EH (cell line): ENCODE data around the gene ARHGEF6.
"Not testable (repeated sequence)": the region's sequence is repeated elsewhere in the genome, so short reads cannot be mapped to it uniquely, and the experiment has no call there.

Experiments
- DNase-seq: peaks from one replicate; pipeline ENCODE4 v3.0.0-alpha.2; 2015; ENCODE audit warnings: low read depth

ARHGEF6 gene

DNA sequence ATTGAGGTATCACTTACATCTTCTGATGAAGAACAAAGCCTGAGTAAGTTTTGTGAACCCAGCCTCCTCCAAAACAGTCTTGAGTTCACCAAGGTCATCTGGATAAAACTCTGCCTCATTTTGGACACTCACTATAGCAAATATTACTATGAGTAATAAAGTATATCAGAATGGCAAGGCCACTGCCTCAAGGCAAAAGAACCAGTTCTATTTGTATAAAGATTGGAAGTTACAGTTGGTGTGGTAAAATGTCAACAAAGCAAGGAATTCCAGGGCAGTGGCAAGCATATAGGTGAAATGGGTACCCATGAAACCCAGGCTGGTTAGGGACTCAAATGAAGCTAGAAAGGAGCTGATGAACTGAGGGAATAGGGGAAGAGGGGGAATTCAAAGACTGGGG, 2.4 kb upstream of the ARHGEF6 start:
- DNase-seq, result no peak

DNA sequence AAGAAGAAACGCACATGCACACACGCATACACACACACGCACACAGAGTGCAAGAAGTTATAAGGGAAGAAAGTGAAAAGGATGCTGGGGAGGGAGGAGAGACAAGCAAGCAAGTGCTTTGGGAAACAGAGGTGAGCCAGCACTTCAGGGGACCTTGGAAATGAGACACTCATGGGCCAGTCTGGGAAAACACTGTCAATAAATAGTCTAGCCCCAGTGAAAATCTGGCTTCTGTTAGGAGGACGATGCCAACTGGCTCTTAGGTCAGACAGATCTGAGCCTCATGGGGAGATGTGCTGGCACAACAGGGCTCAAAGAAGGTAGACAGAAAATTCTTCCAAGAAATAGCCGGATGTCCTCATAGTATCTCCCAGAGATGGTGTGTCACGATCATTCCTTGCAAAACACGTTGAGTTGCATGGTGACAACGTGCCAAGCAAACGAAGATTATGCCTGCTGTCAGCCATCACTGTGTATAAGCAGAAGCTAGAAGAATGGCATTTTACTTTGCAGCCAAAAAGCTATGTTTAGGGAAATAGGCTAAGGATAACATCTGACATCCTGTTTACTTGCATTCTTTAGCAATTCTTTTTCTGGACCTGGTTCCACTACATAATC, 557 bp upstream of the ARHGEF6 start:
- DNase-seq, result peak; percentile 43

DNA sequence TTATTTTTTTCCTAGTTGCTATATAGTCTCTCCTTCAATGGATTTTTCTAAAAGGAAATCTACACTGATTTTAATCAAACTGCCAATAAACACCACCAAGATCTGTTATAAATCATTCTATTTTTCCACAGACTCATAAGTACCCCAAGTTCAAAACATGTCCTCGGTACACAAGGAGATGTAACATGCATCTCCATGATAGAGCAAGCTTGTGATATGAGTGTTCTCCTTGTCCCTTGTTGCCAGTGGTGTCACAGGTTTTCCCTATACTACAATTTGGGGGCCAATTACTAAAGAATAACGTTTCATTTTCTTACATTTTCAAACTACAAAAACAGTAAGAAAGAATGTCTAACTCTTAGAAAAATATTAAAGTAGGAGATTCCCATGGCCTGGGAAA, 491 bp downstream of the ARHGEF6 start:
- no peak for DNase-seq

DNA sequence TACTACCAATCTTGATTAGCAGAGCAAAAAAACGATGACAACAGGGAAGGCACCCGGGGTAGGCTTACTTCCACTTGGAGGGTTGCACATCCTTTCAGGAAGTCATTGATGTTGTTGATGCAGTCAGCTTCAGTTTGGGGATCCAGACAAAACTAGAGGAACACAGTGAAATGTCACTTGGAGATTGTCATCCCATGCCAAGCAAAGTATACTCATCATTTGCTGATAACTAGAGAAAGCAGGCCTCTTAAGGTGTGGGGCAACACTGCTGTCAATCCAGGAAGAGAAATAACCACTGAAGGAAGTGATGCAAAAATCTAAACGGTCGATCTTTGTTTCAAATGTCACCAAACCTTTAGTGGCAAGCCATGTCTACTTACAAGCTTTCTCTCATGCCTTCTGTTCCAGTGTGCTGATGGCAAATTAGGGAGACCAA, 1.4 kb downstream of the ARHGEF6 start:
- DNase-seq, result no peak

DNA sequence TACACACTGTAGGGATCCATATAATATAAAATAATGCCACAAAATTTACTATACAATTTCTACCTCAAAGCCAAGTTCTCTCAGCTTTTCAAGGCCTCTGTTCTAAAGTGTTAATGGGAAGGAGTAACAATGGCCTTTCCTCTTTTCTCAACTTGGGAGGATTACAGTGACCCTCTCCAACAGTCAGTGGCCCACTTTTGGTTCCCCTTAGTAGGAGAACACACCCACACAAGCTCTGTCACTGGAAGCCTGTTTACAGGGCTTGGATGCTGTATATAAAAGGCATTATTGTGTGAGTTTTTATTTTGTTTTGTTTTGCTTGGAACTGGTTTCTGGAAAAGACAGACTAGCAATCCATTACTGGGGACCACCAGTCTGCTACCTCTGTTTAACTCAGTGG, 1.8 kb downstream of the ARHGEF6 start:
- no peak for DNase-seq

DNA sequence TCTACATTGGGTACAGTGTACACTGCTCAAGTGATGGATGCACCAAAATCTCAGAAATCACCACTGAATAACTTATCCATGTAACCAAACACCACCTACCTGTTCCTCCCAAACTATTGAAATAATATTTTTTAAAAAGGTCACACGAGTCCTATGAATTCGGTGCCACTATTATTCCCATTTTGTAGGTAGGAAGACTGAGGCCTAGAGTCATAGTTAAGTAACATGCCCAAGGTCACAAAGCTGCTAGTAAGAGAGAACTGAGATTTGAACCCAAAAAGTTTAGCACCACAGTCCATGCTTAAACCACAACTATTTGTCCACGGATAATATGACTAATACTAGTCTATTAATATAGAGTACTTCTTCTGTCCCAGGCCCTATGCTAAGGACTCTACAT, 2.7 kb downstream of the ARHGEF6 start:
- no peak for DNase-seq

DNA sequence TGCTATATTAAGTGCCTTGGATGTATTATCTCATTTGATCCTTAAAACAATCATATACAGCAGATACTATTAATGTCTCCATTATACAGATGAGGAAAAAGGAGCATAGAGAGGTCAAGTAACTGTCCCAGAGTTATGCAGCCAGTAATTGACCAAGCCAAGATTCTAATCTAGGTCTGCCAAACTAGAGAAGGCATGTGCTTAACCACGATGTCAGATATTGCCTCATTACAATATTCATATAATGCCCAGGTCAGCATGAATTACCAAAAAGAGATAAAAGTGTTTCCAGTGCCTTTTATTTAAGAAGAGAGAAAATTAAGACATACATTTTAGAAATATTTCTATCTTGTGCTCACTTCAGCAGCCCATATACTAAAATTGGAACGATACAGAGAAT, 7.1 kb downstream of the ARHGEF6 start:
- DNase-seq, result no peak

DNA sequence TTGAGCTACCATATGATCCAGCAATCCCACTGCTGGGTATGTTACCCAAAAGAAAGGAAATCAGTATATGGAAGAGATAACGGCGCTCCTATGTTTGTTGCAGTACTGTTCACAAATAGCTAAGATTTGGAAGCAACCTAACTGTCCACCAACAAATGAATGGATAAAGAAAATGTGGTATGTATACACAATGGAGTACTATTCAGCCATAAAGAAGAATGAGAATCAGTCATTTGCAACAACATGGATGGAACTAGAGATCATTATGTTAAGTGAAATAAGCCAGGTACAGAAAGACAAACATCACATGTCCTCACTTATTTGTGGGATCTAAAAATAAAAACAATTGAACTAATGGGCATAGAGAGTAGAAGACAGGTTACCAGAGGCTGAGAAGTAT, 8.9 kb downstream of the ARHGEF6 start:
- DNase-seq, result not testable (repeated sequence)

DNA sequence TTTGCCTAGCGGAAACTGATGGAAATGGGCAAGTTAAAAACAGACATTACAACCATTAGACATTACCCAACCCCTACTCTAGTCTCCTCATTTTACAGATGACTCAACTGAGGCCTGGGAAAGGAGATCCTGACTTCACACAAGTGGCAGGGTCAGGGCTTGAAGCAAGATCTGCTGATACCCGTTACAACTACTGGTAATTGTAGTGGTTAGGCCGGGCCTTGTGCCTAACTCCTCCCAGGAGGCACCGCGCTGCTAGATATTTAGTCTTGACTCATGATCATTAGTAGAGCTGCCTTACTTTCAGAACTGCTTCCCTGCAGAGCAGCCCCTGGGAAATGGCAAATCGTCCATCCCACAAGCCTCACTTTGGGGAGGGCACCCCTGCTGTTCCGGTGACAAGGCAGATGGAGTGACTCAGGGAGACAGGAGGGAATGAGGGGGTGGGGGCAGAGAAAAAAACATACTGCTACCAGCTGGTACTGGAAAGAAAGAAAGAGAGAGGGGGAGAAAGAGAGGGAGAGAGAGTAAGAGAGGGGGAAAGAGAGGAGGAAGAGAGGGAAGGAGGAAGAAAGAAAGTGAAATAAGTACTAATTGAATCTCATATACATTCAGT, 12.2 kb downstream of the ARHGEF6 start:
- DNase-seq, result peak; percentile 94

DNA sequence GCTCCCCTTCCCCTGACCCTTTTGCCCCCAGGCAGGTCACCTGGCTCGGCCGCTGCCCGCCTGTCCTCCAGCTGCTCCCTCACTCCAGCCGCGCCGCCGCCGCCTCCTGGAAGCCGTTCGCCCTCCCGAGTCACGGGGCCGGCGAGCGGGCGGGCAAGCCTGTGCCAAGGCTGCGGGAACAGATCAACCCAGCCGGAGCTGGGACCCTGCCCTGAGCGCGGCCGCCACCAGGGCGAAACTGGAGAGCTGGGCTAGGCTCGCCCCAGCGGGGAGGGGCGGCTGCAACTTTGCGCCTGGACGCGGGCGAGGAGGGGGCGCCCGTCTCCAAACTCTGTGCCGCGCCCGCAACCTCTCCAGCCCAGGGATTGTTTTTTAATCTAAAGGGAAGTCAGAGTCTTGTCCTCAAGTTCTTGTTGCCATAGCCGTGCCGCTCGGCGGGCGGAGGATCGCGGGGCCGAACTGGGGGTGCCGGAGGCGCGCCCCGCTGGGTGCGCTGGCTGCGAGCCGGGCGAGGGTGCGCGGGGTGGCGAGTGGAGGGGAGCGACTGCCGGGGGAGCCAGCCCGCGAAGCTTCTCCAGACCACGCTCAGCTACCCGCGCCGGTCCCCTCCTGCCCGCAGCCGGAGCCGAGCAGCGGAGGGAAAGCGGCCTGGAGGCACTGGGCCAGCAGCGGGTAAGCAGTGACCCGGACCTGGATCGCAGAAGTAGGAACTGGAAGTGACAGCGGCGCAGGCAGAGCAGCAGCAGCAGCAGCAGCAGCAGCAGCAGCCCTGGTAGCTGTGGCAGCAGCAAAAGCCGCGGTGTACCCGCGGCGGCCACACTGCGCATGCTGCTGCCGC, 13.4 kb downstream of the ARHGEF6 start:
- DNase-seq, result peak; percentile 75

DNA sequence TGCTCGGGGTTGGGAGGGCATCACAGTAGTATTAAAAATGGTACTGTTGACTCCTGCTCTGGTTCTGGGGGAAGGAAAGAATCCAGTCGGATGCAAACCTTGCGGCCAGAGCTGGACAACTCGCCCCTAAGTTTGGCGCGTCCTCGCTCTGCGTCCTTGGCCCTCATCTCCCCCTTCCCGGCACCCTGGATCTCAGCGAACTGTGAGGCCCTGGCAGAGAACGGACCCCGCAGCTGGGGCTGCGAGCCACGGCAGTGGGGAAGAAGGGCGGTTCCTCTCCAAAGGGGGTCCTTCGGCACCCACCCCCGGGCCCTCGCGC, 14.0 kb downstream of the ARHGEF6 start:
- DNase-seq, result no peak

DNA sequence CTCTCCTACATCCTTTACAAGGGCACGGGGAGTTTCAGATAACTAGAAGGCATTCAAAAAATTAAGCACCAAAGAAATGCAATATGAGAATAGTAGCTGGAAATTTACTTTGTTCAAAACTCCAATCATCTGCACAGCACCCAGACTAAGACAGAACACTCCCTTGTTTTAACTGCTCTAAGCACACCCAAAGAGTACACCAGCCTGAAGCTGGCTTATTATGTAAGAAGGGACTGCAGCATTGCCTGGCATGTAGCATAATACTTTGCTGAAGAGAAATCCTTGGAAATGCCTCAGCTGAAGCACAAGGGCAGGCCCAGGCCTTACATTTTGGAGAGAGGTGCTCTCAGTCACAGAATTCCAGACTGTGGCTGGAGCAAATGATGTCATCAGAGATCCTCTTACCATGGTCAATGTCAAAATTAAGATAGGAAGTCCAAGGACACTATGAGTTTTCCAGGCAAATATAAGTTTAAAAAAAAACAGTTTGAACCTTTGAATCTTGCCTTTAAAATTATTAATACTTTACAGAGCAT, 14.8 kb downstream of the ARHGEF6 start:
- peak; percentile 19 for DNase-seq

DNA sequence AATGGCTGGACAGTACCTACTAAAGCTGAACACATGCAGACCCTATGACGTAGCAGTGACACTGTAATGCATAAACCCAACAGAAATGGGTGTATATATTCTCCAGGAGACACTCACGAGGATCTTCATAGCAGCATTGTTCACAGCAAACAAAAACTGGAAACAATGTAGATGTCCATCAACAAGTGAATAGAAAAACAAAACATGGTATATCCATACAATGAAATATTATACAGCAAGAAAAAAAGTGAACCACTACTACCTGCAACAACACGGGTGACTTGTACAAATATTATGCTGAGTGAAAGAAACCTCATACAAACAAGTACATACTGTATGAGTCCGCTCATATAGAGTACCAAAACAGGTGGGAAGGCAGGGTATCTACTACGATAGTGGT, 16.5 kb downstream of the ARHGEF6 start:
- no peak for DNase-seq

DNA sequence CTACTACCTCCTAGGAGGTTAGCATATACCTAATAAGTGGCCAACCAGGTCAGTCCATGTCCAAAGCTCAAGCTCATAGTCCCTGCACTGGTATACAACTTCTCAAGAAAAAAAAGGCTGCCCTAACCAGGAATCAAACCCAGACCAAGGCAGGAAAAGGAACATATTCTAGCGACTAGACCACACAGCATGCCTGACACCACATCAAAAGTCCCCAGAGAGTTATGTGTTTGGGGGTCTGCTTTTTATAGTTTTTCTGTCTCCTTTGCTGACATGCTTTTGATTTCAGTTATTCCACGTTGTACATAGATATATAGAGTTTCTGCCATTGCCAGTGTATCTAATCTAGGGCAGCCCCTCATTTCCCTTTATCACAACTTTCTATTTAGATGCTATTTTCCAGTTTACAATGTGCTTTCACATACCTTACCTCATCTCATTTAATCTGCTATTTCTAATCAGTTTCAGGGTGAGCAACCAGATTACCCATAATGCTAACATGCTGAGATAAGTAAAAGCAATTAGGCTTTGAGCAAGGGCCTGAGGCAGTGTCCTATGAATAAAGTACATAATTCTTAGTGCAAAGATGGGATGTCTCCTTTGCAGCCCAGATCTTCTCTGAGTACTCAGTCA, 17.8 kb downstream of the ARHGEF6 start:
- no peak for DNase-seq

DNA sequence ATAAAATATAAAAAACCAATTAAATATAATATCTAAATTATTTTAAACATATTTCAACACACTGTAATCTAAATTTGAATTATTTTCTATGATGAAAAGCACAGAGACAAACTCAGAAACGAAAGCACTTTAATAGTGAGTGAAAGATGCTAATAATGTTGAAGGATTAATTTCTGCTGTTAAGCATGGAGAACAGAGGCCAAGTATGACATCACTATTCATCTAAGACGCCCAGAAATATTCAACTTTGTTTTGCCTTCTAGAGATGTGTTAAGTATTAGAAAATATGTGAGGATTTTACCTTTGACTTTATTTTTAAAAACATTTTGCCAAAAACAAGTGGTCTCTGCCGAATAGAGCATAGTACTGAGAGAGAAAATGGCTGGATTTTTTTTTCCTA, 19.3 kb downstream of the ARHGEF6 start:
- DNase-seq, result no peak

DNA sequence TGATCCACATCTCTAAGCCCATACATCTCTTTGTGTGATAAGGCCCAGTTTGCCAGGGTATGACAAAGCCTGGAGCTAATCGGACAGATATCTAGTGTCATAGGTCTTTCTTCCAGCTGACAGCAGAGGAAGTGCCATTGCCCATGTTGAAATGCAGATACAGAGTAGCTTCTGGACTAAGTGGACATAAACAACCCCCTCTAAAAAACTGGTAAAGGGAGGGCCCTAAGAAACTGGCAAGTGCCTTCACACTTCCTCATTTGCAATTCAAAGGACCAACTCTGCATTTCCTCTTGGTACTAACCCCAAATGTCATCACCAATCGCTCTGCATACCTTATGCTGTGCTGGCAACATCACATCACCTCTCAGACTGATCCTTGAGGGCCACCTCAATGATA, 20.8 kb downstream of the ARHGEF6 start:
- DNase-seq, result no peak

DNA sequence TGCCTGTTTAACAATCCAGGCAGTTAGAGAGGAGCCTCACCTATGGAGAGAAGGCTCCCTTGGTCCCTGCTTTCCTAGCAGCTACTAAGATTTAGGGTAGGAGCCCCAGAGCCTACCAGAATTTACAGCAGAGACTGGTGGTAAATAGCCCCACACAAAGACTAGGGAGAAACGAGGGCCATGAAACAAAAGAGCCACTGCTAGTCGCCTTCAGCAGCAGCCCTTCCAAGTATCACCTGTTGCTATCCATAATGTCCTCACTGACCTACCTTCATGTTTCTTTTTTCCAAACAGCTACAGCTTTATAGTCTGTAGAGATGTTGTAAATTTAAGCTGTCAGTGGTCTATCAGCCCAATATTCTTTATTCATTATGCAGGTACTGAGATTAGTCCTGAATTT, 25.3 kb downstream of the ARHGEF6 start:
- no peak for DNase-seq

DNA sequence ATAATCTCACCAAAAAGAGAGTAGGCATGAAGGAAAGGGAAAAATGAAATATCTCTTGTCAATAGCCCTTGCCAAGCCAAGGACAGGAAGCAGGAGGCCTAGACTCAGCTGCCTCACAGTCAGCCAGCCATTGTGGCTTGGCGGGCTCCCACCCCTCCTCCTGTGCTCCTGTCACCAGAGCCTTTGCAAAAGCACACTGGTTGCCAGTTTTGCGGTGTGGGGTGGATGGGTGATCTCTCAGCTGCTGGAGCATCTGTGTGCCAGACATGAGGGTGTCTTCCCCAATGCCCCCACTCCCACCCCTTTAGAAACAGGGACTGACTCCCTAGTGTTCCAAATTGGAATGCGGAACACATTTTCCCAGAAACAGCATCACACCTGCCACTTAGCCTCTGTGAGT, 26.1 kb downstream of the ARHGEF6 start:
- DNase-seq, result no peak

DNA sequence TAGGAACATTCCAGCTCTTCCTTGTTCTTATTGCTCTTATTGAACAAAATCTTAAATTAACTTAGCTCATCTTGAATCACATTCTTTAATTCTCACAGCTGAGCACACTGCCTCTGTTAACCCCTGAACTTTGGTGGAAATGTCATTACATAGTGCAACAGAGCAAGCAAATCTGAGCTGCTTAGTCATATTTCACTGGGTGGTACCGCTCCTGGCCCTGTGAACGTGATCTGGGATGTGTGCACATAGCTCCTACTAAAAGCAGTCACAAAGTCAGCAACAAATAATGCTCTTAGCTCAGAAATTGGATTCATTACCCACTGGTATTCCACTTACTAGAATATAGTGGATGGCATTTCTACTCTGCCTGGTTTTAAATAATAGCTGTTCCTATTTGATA, 27.9 kb downstream of the ARHGEF6 start:
- peak; percentile 52 for DNase-seq

DNA sequence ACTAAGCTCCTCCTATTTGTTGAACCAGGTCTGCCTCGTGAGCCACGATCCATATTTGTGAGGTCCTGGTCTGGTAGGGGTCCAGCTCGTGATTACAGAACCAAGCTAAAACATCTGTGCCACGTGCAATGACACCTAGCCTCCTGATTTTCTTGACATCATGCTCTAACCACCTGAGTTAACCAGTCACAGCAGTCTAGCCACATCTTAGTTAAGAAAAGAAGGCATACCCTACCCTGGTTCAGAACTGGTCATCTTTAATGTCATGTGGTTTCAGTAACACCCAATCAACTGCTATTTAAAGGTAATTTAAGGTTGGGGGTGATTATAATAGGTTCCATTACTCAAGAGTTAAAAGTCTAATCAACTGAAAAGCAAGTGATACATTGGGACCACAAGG, 28.4 kb downstream of the ARHGEF6 start:
- DNase-seq, result no peak

DNA sequence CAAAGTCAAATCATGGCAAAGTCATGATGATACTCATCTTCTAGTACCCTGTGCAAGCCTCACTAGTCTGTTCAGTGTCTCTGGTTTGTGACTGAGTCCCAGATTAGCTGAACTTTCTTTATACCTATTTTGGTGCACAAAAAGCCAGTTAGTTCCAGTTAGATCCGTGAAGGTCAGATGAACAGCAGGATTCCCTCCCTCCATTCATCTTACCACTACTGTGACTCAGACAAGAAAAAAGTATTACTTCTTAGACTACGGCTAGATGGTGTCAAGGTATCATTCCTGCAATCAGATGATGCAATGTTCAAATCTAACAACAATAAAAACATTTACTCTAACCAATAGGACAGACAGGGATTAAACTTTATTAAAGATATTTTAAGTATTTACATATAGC, 30.4 kb downstream of the ARHGEF6 start:
- no peak for DNase-seq
